ENCODE results near the gene SAMD13.

SAMD13 gene

DNA sequence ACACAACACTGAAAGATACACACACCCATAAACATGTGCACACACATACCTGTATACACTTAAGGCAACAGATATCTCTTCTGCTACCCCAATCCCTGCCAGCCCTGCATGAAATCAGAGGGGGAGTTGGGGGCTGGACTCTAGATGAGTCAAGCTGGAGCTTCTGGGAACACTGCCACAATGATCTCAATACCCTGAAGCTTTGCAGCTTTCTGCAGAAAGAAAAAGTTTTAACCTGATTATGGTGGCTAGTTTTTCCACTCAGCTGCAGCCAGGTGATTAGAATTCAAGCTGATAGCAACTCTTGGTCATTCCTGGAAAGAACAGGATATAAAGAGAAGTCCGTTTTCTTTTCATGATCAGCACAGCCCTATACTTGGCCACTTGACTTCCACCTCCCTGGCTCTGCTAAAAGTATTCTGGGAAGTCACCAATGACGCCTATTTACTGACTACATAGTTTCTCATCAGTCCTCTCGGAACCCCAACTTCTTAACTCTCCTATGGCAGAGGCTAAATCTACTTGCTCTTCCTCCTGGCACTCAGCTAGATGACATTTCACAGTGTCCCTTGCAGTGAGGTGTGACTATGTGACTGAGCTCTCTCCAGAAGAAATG, 76.1 kb downstream of the SAMD13 start:
- ChIA-PET POLR2A (no interaction called here), CTCF (interaction anchor here (0.9 to 1.7 kb wide), 2 partner anchors 13 to 245 kb away, joined by 3 to 4 read pairs; no protein-coding TSS in a partner anchor)
- H3K36me3 ChIP-seq (ENCODE audit: control insufficient read depth in 4 of 4, insufficient read depth in 4 of 4, low read length in 3 of 4), result no peaks in the 10 kb centered on the region
- H3K27me3 ChIP-seq (replicated peaks in 2 of 5; ENCODE audit: control insufficient read depth in 4 of 5, insufficient read depth in 5 of 5, low read length in 4 of 5), result no peaks in the 10 kb centered on the region
- H3K4me1 ChIP-seq (ENCODE audit: control extremely low read depth in 1 of 4, control insufficient read depth in 4 of 4, insufficient read depth in 4 of 4, low read length in 3 of 4), result peaks cover 0 to 7% (median 2%) of the 10 kb centered on the region in 4 experiments
- 84% methylated on average over 3 of the region's 3 CpGs for WGBS (ENCODE audit: insufficient coverage)
- no peak overlapping the region for H3K27ac ChIP-seq (ENCODE audit: insufficient read depth in 1 of 2, low read depth in 1 of 2, low read length in 2 of 2, poor library complexity in 1 of 2, severe bottlenecking in 2 of 2)
- H3K4me3 ChIP-seq (ENCODE audit: control insufficient read depth in 1 of 7, extremely low read depth in 1 of 7, insufficient read depth in 4 of 7, low read depth in 2 of 7, low read length in 6 of 7), result no peak overlapping the region
- H3K9me3 ChIP-seq (ENCODE audit: control extremely low read depth in 1 of 5, control insufficient read depth in 4 of 5, insufficient read depth in 2 of 5, low read depth in 1 of 5, low read length in 4 of 5), result peaks cover 0 to 2% (median 0%) of the 10 kb centered on the region in 5 experiments
- DNase-seq, result no peak

DNA sequence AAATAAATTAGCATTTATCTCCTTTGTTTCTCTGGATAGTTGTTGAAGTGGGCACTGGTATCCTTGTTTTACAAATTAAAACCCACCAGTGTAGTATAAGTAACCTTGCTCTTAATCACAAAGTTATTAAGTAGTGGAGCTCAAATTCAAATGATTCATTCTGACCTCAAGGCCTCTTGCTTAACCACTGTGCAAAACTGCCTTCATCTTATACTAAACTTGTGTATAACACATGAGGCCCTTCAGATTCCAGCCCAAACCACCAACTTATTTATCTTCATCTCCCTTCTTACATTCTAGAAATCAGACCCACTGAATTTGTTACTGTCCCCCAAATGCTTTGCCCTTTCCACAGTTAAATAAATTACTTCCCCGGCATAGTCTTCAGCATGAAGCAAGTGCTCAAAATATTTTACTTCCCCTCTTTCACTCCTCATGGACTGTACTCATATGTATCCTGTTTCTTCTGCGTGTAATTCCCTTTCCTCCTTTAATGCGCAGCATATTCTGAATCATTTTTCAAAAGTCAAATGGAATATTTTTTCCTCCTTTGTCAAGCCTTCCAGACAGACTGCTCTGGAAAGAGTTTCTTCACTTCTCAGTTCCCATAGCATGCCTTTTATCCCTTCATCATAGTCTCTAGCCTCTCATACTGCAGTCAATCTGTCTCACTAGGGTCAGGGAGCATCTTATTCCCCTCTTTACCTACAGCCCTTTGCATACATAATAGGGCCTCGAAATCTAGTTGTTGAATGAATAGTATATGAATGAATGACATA, 77.8 kb downstream of the SAMD13 start:
- ChIA-PET CTCF (interaction anchor here (1.7 kb wide), 1 partner anchor 11 kb away, joined by 4 read pairs; no protein-coding TSS in a partner anchor), POLR2A (no interaction called here)
- H3K27ac ChIP-seq (ENCODE audit: insufficient read depth in 1 of 2, low read depth in 1 of 2, low read length in 2 of 2, poor library complexity in 1 of 2, severe bottlenecking in 2 of 2), result no peak overlapping the region
- no peak overlapping the region for H3K4me3 ChIP-seq (ENCODE audit: control insufficient read depth in 1 of 7, extremely low read depth in 1 of 7, insufficient read depth in 4 of 7, low read depth in 2 of 7, low read length in 6 of 7)
- WGBS (ENCODE audit: insufficient coverage), result 33% methylated on average over 3 of the region's 4 CpGs
- no peaks in the 10 kb centered on the region for H3K27me3 ChIP-seq (replicated peaks in 2 of 5; ENCODE audit: control insufficient read depth in 4 of 5, insufficient read depth in 5 of 5, low read length in 4 of 5)
- DNase-seq, result peak in 2 of 3 donors; percentile 49 to 58
- H3K4me1 ChIP-seq (ENCODE audit: control extremely low read depth in 1 of 4, control insufficient read depth in 4 of 4, insufficient read depth in 4 of 4, low read length in 3 of 4), result peaks cover 0 to 7% (median 2%) of the 10 kb centered on the region in 4 experiments
- no peaks in the 10 kb centered on the region for H3K36me3 ChIP-seq (ENCODE audit: control insufficient read depth in 4 of 4, insufficient read depth in 4 of 4, low read length in 3 of 4)
- H3K9me3 ChIP-seq (ENCODE audit: control extremely low read depth in 1 of 5, control insufficient read depth in 4 of 5, insufficient read depth in 2 of 5, low read depth in 1 of 5, low read length in 4 of 5), result no peaks in the 10 kb centered on the region

DNA sequence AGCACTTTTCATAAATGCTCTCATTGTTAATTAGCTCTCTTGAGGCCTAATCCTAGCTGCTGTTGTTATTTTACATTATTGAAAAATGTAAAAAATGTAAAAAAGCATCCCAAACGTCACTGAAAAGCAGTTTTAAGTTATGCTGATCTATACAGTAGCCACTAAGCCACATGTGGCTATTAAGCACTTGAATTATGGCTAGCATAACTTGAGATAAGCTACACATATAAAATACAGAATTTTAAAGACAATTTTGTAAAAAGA, 78.3 kb downstream of the SAMD13 start:
- ChIA-PET CTCF (interaction anchor here (1.3 kb wide), 1 partner anchor 54 kb away, joined by 4 read pairs; no protein-coding TSS in a partner anchor), POLR2A (no interaction called here)
- WGBS (ENCODE audit: insufficient coverage), result no CpG with 5 or more reads among the region's 1 CpG
- no peak for DNase-seq
- Histone ChIP-seq H3K4me3 (ENCODE audit: control insufficient read depth in 1 of 7, extremely low read depth in 1 of 7, insufficient read depth in 4 of 7, low read depth in 2 of 7, low read length in 6 of 7) (no peak overlapping the region), H3K27ac (ENCODE audit: insufficient read depth in 1 of 2, low read depth in 1 of 2, low read length in 2 of 2, poor library complexity in 1 of 2, severe bottlenecking in 2 of 2) (no peak overlapping the region), H3K36me3 (ENCODE audit: control insufficient read depth in 4 of 4, insufficient read depth in 4 of 4, low read length in 3 of 4) (no peaks in the 10 kb centered on the region), H3K4me1 (ENCODE audit: control extremely low read depth in 1 of 4, control insufficient read depth in 4 of 4, insufficient read depth in 4 of 4, low read length in 3 of 4) (peaks cover 0 to 7% (median 2%) of the 10 kb centered on the region in 4 experiments), H3K27me3 (replicated peaks in 2 of 5; ENCODE audit: control insufficient read depth in 4 of 5, insufficient read depth in 5 of 5, low read length in 4 of 5) (no peaks in the 10 kb centered on the region), H3K9me3 (ENCODE audit: control extremely low read depth in 1 of 5, control insufficient read depth in 4 of 5, insufficient read depth in 2 of 5, low read depth in 1 of 5, low read length in 4 of 5) (no peaks in the 10 kb centered on the region)

GRCh38 chr1:84382127-84382526, 80.6 kb downstream of the SAMD13 start:
- Histone ChIP-seq H3K36me3 (ENCODE audit: control insufficient read depth in 4 of 4, insufficient read depth in 4 of 4, low read length in 3 of 4) (no peaks in the 10 kb centered on the region), H3K4me1 (ENCODE audit: control extremely low read depth in 1 of 4, control insufficient read depth in 4 of 4, insufficient read depth in 4 of 4, low read length in 3 of 4) (peaks cover 0 to 7% (median 2%) of the 10 kb centered on the region in 4 experiments), H3K4me3 (ENCODE audit: control insufficient read depth in 1 of 7, extremely low read depth in 1 of 7, insufficient read depth in 4 of 7, low read depth in 2 of 7, low read length in 6 of 7) (no peak overlapping the region), H3K9me3 (ENCODE audit: control extremely low read depth in 1 of 5, control insufficient read depth in 4 of 5, insufficient read depth in 2 of 5, low read depth in 1 of 5, low read length in 4 of 5) (no peaks in the 10 kb centered on the region), H3K27ac (ENCODE audit: insufficient read depth in 1 of 2, low read depth in 1 of 2, low read length in 2 of 2, poor library complexity in 1 of 2, severe bottlenecking in 2 of 2) (no peak overlapping the region), H3K27me3 (replicated peaks in 2 of 5; ENCODE audit: control insufficient read depth in 4 of 5, insufficient read depth in 5 of 5, low read length in 4 of 5) (no peaks in the 10 kb centered on the region)
- ChIA-PET CTCF (no interaction called here), POLR2A (no interaction called here)
- WGBS (ENCODE audit: insufficient coverage), result 89% methylated on average over 3 of the region's 3 CpGs
- no peak for DNase-seq

DNA sequence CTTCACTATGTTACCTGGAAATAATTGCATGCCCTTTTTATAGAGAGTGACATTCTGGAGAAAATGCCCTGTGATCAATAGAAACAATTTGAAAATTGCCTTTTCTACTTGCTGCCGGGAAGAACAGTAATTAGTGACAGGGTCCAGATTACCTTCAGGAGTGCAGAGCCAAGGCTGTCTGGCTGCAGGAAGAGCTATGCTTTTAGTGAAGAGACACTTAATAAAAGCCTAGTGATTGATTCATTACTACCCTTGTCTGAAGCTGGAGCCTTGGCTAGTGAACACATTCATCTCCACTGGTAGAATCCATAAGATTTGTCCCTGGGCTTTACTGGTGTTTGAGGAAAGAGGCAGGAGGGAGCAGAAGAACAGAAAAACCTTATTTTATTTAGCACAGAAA, 83.8 kb downstream of the SAMD13 start:
- peaks cover 0 to 3% (median 1%) of the 10 kb centered on the region in 4 experiments for H3K4me1 ChIP-seq (ENCODE audit: control extremely low read depth in 1 of 4, control insufficient read depth in 4 of 4, insufficient read depth in 4 of 4, low read length in 3 of 4)

GRCh38 chr1:84386716-84387479, 85.4 kb downstream of the SAMD13 start:
- Histone ChIP-seq H3K4me3 (ENCODE audit: control insufficient read depth in 1 of 7, extremely low read depth in 1 of 7, insufficient read depth in 4 of 7, low read depth in 2 of 7, low read length in 6 of 7) (no peak overlapping the region), H3K27ac (ENCODE audit: insufficient read depth in 1 of 2, low read depth in 1 of 2, low read length in 2 of 2, poor library complexity in 1 of 2, severe bottlenecking in 2 of 2) (no peak overlapping the region), H3K9me3 (ENCODE audit: control extremely low read depth in 1 of 5, control insufficient read depth in 4 of 5, insufficient read depth in 2 of 5, low read depth in 1 of 5, low read length in 4 of 5) (no peaks in the 10 kb centered on the region), H3K36me3 (ENCODE audit: control insufficient read depth in 4 of 4, insufficient read depth in 4 of 4, low read length in 3 of 4) (no peaks in the 10 kb centered on the region), H3K27me3 (replicated peaks in 2 of 5; ENCODE audit: control insufficient read depth in 4 of 5, insufficient read depth in 5 of 5, low read length in 4 of 5) (no peaks in the 10 kb centered on the region), H3K4me1 (ENCODE audit: control extremely low read depth in 1 of 4, control insufficient read depth in 4 of 4, insufficient read depth in 4 of 4, low read length in 3 of 4) (peaks cover 0 to 5% (median 1%) of the 10 kb centered on the region in 4 experiments)
- POLR2A ChIA-PET, result no interaction called here
- DNase-seq, result peak in 2 of 3 donors; percentile 39 to 52
- 77% methylated on average over 4 of the region's 5 CpGs for WGBS (ENCODE audit: insufficient coverage)
- CTCF ChIA-PET, result no interaction called here

More for the DNA sequence above, 83.8 kb downstream of the SAMD13 start:
- Histone ChIP-seq H3K9me3 (ENCODE audit: control extremely low read depth in 1 of 5, control insufficient read depth in 4 of 5, insufficient read depth in 2 of 5, low read depth in 1 of 5, low read length in 4 of 5) (no peaks in the 10 kb centered on the region), H3K36me3 (ENCODE audit: control insufficient read depth in 4 of 4, insufficient read depth in 4 of 4, low read length in 3 of 4) (no peaks in the 10 kb centered on the region), H3K27me3 (replicated peaks in 2 of 5; ENCODE audit: control insufficient read depth in 4 of 5, insufficient read depth in 5 of 5, low read length in 4 of 5) (no peaks in the 10 kb centered on the region), H3K4me3 (ENCODE audit: control insufficient read depth in 1 of 7, extremely low read depth in 1 of 7, insufficient read depth in 4 of 7, low read depth in 2 of 7, low read length in 6 of 7) (no peak overlapping the region), H3K27ac (ENCODE audit: insufficient read depth in 1 of 2, low read depth in 1 of 2, low read length in 2 of 2, poor library complexity in 1 of 2, severe bottlenecking in 2 of 2) (no peak overlapping the region)
- CTCF ChIA-PET, result no interaction called here
- 93% methylated on average over 1 of the region's 1 CpG for WGBS (ENCODE audit: insufficient coverage)
- no peak for DNase-seq
- POLR2A ChIA-PET, result no interaction called here
